HG03175 (cell line): ENCODE measurements around the gene EMID1.

Source experiments
- ATAC-seq: cut with Tn5 transposase; IDR thresholded peaks from one replicate; pipeline ENCODE4 v1.9.1; 2021; ENCODE audit warnings: mild to moderate bottlenecking, moderate library complexity; ENCODE audit not compliant: unreplicated experiment

Gene EMID1

GRCh38 chr22:29259253-29259899 is 53.7 kb downstream of the EMID1 start:
- no peak for ATAC-seq

GRCh38 chr22:29260031-29260560 is 54.4 kb downstream of the EMID1 start:
- no peak for ATAC-seq

GRCh38 chr22:29260601-29261315 is 55.1 kb downstream of the EMID1 start:
- no peak for ATAC-seq

- ATAC-seq: no peak
These were observed 58.1 kb downstream of the EMID1 start for GRCh38 chr22:29263791-29264276.

- ATAC-seq: no peak
These were observed 59.6 kb downstream of the EMID1 start for GRCh38 chr22:29265305-29265704.

- no peak for ATAC-seq
These were observed 60.2 kb downstream of the EMID1 start for GRCh38 chr22:29265929-29266328.

- no peak for ATAC-seq
These were observed 61.1 kb downstream of the EMID1 start for GRCh38 chr22:29266564-29267461.

- ATAC-seq: no peak
These were observed 61.8 kb downstream of the EMID1 start for GRCh38 chr22:29267462-29267857.

- peak; percentile 85 for ATAC-seq
These were observed 62.3 kb downstream of the EMID1 start, which contains the start of the genes EWSR1 and RHBDD3 for GRCh38 chr22:29267858-29268510. TSS of gene EWSR1 (plus strand) at chr22:29268268. CDS start at chr22:29268337, 69 bp downstream. TSS of gene RHBDD3 (minus strand) at chr22:29267981. CDS start at chr22:29265626, 2,355 bp downstream.

GRCh38 chr22:29268511-29269229 is 63.0 kb downstream of the EMID1 start:
- ATAC-seq: peak; percentile 26

- no peak for ATAC-seq
These were observed 63.5 kb downstream of the EMID1 start for GRCh38 chr22:29269230-29269604.

GRCh38 chr22:29269731-29270474 is 64.2 kb downstream of the EMID1 start:
- no peak for ATAC-seq

GRCh38 chr22:29270475-29271271 is 65.0 kb downstream of the EMID1 start:
- no peak for ATAC-seq

GRCh38 chr22:29272624-29273023 is 66.9 kb downstream of the EMID1 start:
- ATAC-seq: no peak

- no peak for ATAC-seq
These were observed 69.5 kb downstream of the EMID1 start for GRCh38 chr22:29275167-29275566.

- no peak for ATAC-seq
These were observed 70.3 kb downstream of the EMID1 start for GRCh38 chr22:29275819-29276565.

GRCh38 chr22:29277927-29278326 is 72.2 kb downstream of the EMID1 start:
- no peak for ATAC-seq

GRCh38 chr22:29284196-29284595 is 78.5 kb downstream of the EMID1 start:
- ATAC-seq: no peak
